Measurements from ENCODE around the gene CHCHD6. TPM values are rescaled to one million over a fixed set of nuclear protein-coding genes. Genes with fewer than 3 reads are reported as not detected.
A peak's percentile ranks its signal among the peaks of the same experiment; 100 is the strongest.

Gene CHCHD6
- total and polyA plus RNA-seq, 12 donors: 5.2 to 27.0 (median 10.2) TPM

DNA sequence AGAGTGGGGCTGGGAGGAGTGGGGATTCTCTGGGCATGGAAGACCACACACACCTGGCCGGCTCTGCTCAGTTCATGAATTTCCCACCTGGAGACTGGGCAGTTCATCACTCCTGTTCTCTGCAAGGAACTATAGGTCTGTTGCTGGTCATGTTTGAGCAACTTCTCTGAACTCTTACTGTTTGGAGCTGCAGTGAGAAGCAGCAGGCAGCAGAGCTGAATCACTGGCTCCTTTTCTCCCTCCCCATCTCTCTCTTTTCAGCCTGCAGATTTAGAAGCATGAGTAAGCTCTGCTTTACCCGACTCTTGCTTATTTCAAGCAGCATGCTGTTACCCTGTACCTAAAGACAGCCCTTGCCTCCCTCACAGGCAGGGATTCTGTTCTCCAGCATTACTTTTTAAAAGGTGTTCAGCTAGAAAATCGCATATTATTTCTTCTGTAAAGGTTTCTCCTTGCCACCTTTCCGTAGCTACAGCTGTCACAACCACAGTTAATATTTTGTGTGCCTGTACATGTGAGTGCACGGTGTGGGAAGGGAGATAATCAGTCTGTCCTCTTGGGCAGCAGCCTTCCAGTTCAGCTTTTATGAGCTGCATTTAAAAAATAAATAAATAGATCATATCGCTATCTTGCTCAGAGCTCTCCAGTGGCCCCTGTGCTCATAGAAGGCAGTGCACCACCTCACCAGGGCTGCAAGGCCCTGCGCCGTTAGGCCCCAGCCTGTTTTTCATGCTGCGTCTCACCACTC is 131.6 kb downstream of the CHCHD6 start:
- Histone ChIP-seq H3K36me3 (no peaks in the 10 kb centered on the region), H3K9me3 (no peaks in the 10 kb centered on the region), H3K27me3 (no peaks in the 10 kb centered on the region), H3K4me1 (peaks cover 0 to 7% (median 0%) of the 10 kb centered on the region in 9 donors), H3K27ac (no peak overlapping the region), H3K4me3 (no peak overlapping the region)
- peak in 5 of 8 donors; percentile 14 to 69 (median 50) for ATAC-seq
- intact Hi-C loops (cut with DNase I): no loop called here
- WGBS, 2 donors: 83 to 84% methylated on average over 9 of the region's 9 CpGs
- peak in 1 of 9 donors; percentile 15 for TF ChIP-seq CTCF (IDR thresholded peaks at IDR 0.05)
- DNase-seq: no peak

GRCh38 chr3:126836220-126836860 is 132.3 kb downstream of the CHCHD6 start:
- DNase-seq (no peak), ATAC-seq (no peak)
- Histone ChIP-seq H3K27ac (no peak overlapping the region), H3K27me3 (no peaks in the 10 kb centered on the region), H3K36me3 (no peaks in the 10 kb centered on the region), H3K4me1 (peaks cover 0 to 7% (median 0%) of the 10 kb centered on the region in 9 donors), H3K4me3 (no peak overlapping the region), H3K9me3 (no peaks in the 10 kb centered on the region)
- WGBS, 2 donors: 94 to 96% methylated on average over 10 of the region's 10 CpGs
- no peak for TF ChIP-seq CTCF (IDR thresholded peaks at IDR 0.05)
- intact Hi-C loops (cut with DNase I): no loop called here

DNA sequence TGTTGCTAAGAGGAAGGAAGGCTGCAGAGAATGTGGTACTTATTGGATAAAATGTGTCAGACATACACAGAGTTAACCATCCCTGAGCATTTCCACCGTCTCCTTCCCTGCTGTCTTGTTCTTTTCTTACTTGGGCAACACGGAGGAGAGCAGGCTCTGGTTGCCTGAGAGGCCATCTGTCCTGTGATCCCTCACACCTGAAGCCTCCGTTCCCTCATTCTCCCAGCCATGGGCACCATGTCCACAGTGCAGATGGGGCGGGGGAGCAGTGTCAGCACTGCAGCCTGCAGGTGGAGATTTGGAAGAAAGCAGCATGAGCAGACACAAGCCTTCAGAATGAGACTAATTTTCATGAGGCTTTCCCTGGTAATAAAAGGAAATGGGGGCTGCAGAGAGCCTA is 133.7 kb downstream of the CHCHD6 start:
- TF ChIP-seq CTCF (IDR thresholded peaks at IDR 0.05): no peak
- no peaks in the 10 kb centered on the region for H3K9me3 ChIP-seq
- ATAC-seq: no peak
- no peak overlapping the region for H3K4me3 ChIP-seq
- no peak overlapping the region for H3K27ac ChIP-seq
- DNase-seq: no peak
- H3K36me3 ChIP-seq: no peaks in the 10 kb centered on the region
- intact Hi-C loops (cut with DNase I): no loop called here
- H3K27me3 ChIP-seq: no peaks in the 10 kb centered on the region
- peaks cover 0 to 7% (median 0%) of the 10 kb centered on the region in 9 donors for H3K4me1 ChIP-seq
- WGBS, 2 donors: 89 to 91% methylated on average over 4 of the region's 4 CpGs

DNA sequence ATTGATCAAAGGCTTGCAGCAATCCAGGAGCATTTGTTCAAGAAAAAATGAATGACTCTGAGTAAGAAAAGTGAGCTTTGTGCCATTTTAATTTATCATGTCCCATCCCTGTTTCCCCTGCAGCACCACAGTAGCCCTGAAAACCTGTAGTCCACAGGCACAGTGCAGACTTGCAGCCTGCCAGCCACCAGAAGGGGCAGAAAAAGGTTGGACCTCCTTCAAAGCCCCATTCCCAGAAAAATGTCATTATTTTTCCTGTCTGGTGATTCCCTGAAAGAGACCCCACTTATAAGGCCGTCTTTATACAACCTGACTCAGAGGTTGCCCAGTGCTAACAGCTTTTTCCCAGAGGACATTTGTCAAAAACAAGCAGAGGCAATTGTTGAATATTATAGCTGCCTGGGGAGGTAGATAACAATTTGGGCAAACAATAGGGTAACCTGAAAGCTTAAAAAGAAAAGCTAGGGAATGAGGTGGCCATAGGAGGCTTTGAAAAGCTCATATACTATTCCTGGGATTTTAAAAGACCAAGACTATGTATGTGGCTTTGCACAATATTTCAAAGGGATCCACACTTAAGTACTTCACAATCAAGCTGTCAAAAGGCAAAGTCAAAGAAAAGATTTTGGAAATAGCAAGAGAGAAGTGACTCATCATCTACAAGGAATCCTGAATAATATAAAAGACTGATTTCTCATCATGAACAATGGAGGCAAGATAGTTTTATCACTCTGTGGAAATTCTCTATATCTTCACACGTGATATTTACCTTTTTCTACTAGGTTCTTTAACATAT is 142.1 kb downstream of the CHCHD6 start:
- Histone ChIP-seq H3K4me3 (no peak overlapping the region), H3K4me1 (peaks cover 0 to 23% (median 1%) of the 10 kb centered on the region in 9 donors), H3K27me3 (no peaks in the 10 kb centered on the region), H3K9me3 (no peaks in the 10 kb centered on the region), H3K27ac (no peak overlapping the region), H3K36me3 (no peaks in the 10 kb centered on the region)
- TF ChIP-seq CTCF (IDR thresholded peaks at IDR 0.05): no peak
- no peak for ATAC-seq
- no peak for DNase-seq
- 80 to 88% methylated on average over 2 of the region's 2 CpGs for WGBS, 2 donors
- intact Hi-C loops (cut with DNase I): no loop called here

Measured in heart right ventricle (tissue), 16 donors.